ENCODE measurements around the gene BTC.

- no peak for TF ChIP-seq CTCF (optimal IDR thresholded peaks at IDR 0.05 in 1 of 3, IDR thresholded peaks at IDR 0.05 in 1 of 3, conservative IDR thresholded peaks at IDR 0.05 in 1 of 3; ENCODE audit: extremely low read depth in 1 of 3, insufficient read depth in 2 of 3, low read length in 3 of 3)
- TF ChIP-seq EZH2 (IDR thresholded peaks at IDR 0.05; ENCODE audit: low read length) = no peak
Observed at GRCh38 chr4:74738464-74739143, 55.7 kb downstream of the BTC start.

All from keratinocyte (primary cell).